Measurements from ENCODE around the gene POGK. TPM values are rescaled to one million over a fixed set of nuclear protein-coding genes. Genes with fewer than 3 reads are reported as not detected.

The POGK gene
- 36.2 TPM for polyA plus RNA-seq (2012; ENCODE audit: insufficient read depth, insufficient read length, low read depth)

DNA sequence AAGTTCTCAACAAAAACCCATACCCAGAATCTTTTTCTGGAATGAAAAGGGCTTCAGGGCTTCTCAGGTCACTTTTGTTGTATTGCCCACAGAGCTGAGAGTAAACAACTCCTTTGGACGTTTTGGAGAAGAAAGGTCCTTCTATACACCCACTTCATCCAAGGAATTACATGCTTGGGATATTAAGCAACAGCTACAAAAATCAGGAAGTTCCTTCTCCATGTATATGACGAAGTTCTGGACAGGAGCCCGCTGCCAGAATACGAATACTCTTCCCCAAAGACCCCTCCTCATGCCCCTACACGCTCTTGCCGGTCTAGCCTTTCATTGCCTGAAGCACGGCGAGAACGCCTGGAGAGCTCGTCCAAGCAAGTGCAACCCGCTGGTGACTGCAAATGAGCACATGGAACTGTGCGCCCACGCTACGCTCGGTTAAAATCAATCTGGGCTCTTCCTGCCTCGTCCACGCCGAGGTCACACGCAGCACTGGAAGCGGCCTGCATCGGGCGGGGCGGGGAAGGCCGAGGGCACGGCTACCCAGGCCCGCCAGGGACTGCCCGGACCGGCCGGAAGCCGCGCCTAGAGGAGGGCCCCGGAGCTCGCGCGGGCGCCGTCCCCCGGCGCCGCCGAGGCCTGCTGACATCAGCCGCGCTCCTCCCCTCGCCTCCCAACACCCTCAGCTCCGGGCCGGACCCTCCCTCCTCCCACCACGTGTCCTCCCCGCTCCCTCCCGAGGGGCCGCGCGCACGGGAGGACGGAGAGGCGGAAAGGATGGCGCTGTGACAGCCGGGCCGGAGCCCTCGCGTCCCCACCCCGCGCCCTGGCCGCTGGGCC, at the start of gene POGK:
Gene POGK (plus strand): TSS at position 710 of the 834 bp plus-strand sequence. CDS start 1,482 bp downstream, outside the sequence.
- Histone ChIP-seq H3K9me3 (no peaks in the 10 kb centered on the region), H3K4me1 (peaks cover 6% of the 10 kb centered on the region), H3K4me3 (ENCODE audit: low read depth, low read length) (peak within 1 kb of the TSS; percentile 76), H3K36me3 (peaks cover 32% of the 10 kb centered on the region), H3K27me3 (no peaks in the 10 kb centered on the region; the same call in none of the 2 replicates)
- DNase-seq = peak; percentile 92
- TF ChIP-seq, protein P1, sequence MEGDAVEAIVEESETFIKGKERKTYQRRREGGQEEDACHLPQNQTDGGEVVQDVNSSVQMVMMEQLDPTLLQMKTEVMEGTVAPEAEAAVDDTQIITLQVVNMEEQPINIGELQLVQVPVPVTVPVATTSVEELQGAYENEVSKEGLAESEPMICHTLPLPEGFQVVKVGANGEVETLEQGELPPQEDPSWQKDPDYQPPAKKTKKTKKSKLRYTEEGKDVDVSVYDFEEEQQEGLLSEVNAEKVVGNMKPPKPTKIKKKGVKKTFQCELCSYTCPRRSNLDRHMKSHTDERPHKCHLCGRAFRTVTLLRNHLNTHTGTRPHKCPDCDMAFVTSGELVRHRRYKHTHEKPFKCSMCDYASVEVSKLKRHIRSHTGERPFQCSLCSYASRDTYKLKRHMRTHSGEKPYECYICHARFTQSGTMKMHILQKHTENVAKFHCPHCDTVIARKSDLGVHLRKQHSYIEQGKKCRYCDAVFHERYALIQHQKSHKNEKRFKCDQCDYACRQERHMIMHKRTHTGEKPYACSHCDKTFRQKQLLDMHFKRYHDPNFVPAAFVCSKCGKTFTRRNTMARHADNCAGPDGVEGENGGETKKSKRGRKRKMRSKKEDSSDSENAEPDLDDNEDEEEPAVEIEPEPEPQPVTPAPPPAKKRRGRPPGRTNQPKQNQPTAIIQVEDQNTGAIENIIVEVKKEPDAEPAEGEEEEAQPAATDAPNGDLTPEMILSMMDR (IDR thresholded peaks at IDR 0.05; ENCODE audit: low read depth, low read length) = no peak

- TF ChIP-seq, protein P1 (IDR thresholded peaks at IDR 0.05; ENCODE audit: low read depth, low read length) = no peak
- no peaks in the 10 kb centered on the region for H3K36me3 ChIP-seq
- H3K4me1 ChIP-seq = no peaks in the 10 kb centered on the region
- H3K27me3 ChIP-seq = peaks cover 14% of the 10 kb centered on the region; the same call in 1 of the 2 replicates
- H3K4me3 ChIP-seq (ENCODE audit: low read depth, low read length) = no peak overlapping the region
- no peaks in the 10 kb centered on the region for H3K9me3 ChIP-seq
- no peak for DNase-seq
These were observed 42.5 kb upstream of the POGK start for GRCh38 chr1:166796620-166797236.

- no peak for DNase-seq
- no peaks in the 10 kb centered on the region for H3K36me3 ChIP-seq
- H3K4me3 ChIP-seq (ENCODE audit: low read depth, low read length) = no peak overlapping the region
- no peaks in the 10 kb centered on the region for H3K27me3 ChIP-seq
- H3K4me1 ChIP-seq = no peaks in the 10 kb centered on the region
- TF ChIP-seq, protein P1 (IDR thresholded peaks at IDR 0.05; ENCODE audit: low read depth, low read length) = no peak
- no peaks in the 10 kb centered on the region for H3K9me3 ChIP-seq
These were observed 30.3 kb upstream of the POGK start for GRCh38 chr1:166808952-166809351.

DNA sequence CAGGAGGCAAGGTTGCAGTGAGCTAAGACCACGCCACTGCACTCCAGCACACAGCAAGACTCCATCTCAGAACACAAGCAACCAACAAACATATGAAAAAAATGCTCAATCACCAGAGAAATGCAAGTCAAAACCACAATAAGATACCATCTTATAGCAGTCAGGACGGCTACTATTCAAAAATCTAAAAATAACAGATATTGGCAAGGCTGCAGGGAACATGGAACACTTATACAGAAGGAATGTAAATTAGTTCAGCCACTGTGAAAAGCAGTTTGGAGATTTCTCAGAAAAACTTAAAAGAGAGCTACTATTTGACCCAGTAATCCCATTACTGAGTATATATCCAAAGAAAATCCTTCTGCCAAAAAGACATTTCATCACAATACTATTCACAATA, 27.6 kb upstream of the POGK start:
- no peaks in the 10 kb centered on the region for H3K9me3 ChIP-seq
- TF ChIP-seq, protein P1 (IDR thresholded peaks at IDR 0.05; ENCODE audit: low read depth, low read length) = no peak

GRCh38 chr1:166813508-166814223, 25.6 kb upstream of the POGK start:
- Histone ChIP-seq H3K4me1 (no peaks in the 10 kb centered on the region), H3K4me3 (ENCODE audit: low read depth, low read length) (no peak overlapping the region), H3K36me3 (no peaks in the 10 kb centered on the region), H3K27me3 (no peaks in the 10 kb centered on the region), H3K9me3 (no peaks in the 10 kb centered on the region)
- TF ChIP-seq, protein P1 (IDR thresholded peaks at IDR 0.05; ENCODE audit: low read depth, low read length) = no peak
- DNase-seq = no peak

More for the DNA sequence above, 27.6 kb upstream of the POGK start:
- no peaks in the 10 kb centered on the region for H3K27me3 ChIP-seq
- DNase-seq = no peak
- H3K4me3 ChIP-seq (ENCODE audit: low read depth, low read length) = no peak overlapping the region
- H3K36me3 ChIP-seq = no peaks in the 10 kb centered on the region
- no peaks in the 10 kb centered on the region for H3K4me1 ChIP-seq

All from BE2C (cell line).